Vagina (tissue), 2 donors: ENCODE data around the gene NCKAP1. TPM values are rescaled to one million over a fixed set of nuclear protein-coding genes. Genes with fewer than 3 reads are reported as not detected.

Source experiments
- DNase-seq, 2 donors: peaks; one replicate each; pipeline ENCODE4 v3.0.0-alpha.2; 2017; ENCODE audit errors: extremely low spot score in 2 of 2
- H3K27ac ChIP-seq: fragments of 200-600 bp; sonication (generic); one replicate; pipeline ENCODE4 v1.5.1; 2019
- H3K27me3 ChIP-seq: fragments of 200-600 bp; sonication (generic); one replicate; pipeline ENCODE4 v1.5.1; 2019
- H3K36me3 ChIP-seq, 2 donors: fragments of 200-600 bp; sonication (generic); one replicate each; pipeline ENCODE4 v1.5.1; 2017 to 2019
- H3K4me1 ChIP-seq: fragments of 200-600 bp; sonication (generic); one replicate; pipeline ENCODE4 v1.5.1; 2019
- H3K4me3 ChIP-seq, 2 donors: fragments of 200-600 bp; sonication (generic); 1 replicate in 1 of 2; 2 replicates in 1 of 2; pipeline ENCODE4 v1.5.1; 2016 to 2019
- H3K9me3 ChIP-seq: fragments of 200-600 bp; sonication (generic); one replicate; pipeline ENCODE4 v1.5.1; 2019
- POLR2A ChIP-seq, 2 donors: fragments of 450-650 bp; IDR thresholded peaks; one replicate each; pipeline ENCODE4 v1.6.1; 2017; ENCODE audit warnings: antibody characterized with exemption in 2 of 2, mild to moderate bottlenecking in 2 of 2, moderate library complexity in 2 of 2
- POLR2AphosphoS5 ChIP-seq, 2 donors: sonication (generic); formaldehyde crosslinking; IDR thresholded peaks; one replicate each; pipeline ENCODE4 v1.9.0; 2017; ENCODE audit warnings: antibody characterized with exemption in 2 of 2, mild to moderate bottlenecking in 2 of 2, low read depth in 1 of 2; ENCODE audit not compliant: insufficient read depth in 1 of 2
- intact Hi-C: fragments of 100-400 bp; cut with DNase I; formaldehyde crosslinking; loops from one replicate; pipeline ENCODE4 v1.15.1; 2023
- total RNA-seq: library from RNA; depleted of rRNA; stranded (reverse); fragments of >200 nt; gene quantifications from one replicate; pipeline ENCODE4 v1.2.3, GENCODE V29; 2016
- TF ChIP-seq, protein P1 (sequence below), 3 experiments: fragments of 450-650 bp in 2 of 3; fragments of 200-600 bp in 1 of 3; sonication (generic) in 1 of 3; IDR thresholded peaks; one replicate each; pipeline ENCODE4 v1.5.1; 2017 to 2019; ENCODE audit warnings: antibody characterized with exemption in 3 of 3, mild to moderate bottlenecking in 2 of 3, moderate library complexity in 2 of 3

NCKAP1 gene
- total RNA-seq, 1 donor from 2014 or later: 135 TPM

GRCh38 chr2:182911813-182912517 lies 126.3 kb downstream of the NCKAP1 start:
- no peak overlapping the region for H3K4me3 ChIP-seq
- no peaks in the 10 kb centered on the region for H3K4me1 ChIP-seq
- intact Hi-C loops: no loop called here
- no peak for TF ChIP-seq POLR2AphosphoS5 (IDR thresholded peaks at IDR 0.05; ENCODE audit: insufficient read depth in 1 of 2, low read depth in 1 of 2)
- TF ChIP-seq, protein P1, sequence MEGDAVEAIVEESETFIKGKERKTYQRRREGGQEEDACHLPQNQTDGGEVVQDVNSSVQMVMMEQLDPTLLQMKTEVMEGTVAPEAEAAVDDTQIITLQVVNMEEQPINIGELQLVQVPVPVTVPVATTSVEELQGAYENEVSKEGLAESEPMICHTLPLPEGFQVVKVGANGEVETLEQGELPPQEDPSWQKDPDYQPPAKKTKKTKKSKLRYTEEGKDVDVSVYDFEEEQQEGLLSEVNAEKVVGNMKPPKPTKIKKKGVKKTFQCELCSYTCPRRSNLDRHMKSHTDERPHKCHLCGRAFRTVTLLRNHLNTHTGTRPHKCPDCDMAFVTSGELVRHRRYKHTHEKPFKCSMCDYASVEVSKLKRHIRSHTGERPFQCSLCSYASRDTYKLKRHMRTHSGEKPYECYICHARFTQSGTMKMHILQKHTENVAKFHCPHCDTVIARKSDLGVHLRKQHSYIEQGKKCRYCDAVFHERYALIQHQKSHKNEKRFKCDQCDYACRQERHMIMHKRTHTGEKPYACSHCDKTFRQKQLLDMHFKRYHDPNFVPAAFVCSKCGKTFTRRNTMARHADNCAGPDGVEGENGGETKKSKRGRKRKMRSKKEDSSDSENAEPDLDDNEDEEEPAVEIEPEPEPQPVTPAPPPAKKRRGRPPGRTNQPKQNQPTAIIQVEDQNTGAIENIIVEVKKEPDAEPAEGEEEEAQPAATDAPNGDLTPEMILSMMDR (IDR thresholded peaks at IDR 0.05): no peak
- no peak for TF ChIP-seq POLR2A (IDR thresholded peaks at IDR 0.05)
- peaks cover 0 to 27% of the 10 kb centered on the region in 2 donors for H3K36me3 ChIP-seq
- no peaks in the 10 kb centered on the region for H3K27me3 ChIP-seq
- no peak overlapping the region for H3K27ac ChIP-seq
- no peak for DNase-seq
- H3K9me3 ChIP-seq: no peaks in the 10 kb centered on the region

DNA sequence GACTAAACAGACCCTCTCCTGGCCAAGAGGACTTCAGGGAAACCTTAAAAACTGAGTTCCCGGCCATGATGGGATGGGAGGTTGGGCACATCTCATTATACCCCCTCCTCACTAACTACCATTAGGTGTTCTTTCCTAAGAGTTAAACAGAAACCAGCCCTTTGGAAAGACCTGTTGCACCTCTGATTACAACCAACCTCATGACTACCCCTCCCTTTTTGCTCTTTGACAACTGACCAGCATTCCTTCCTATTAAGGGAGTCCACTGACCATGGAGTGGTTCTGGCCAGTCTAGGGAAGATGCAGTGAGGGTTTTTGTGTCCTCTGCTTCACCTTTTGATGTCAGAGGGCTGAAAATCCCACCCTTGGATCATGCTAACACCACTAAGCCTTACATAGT lies 127.3 kb downstream of the NCKAP1 start:
- intact Hi-C loops: no loop called here
- no peaks in the 10 kb centered on the region for H3K9me3 ChIP-seq
- no peak for TF ChIP-seq POLR2AphosphoS5 (IDR thresholded peaks at IDR 0.05; ENCODE audit: insufficient read depth in 1 of 2, low read depth in 1 of 2)
- TF ChIP-seq, protein P1 (IDR thresholded peaks at IDR 0.05): no peak
- TF ChIP-seq POLR2A (IDR thresholded peaks at IDR 0.05): no peak
- no peak overlapping the region for H3K27ac ChIP-seq
- H3K4me3 ChIP-seq: no peak overlapping the region
- H3K36me3 ChIP-seq: peaks cover 0 to 22% of the 10 kb centered on the region in 2 donors
- no peaks in the 10 kb centered on the region for H3K27me3 ChIP-seq
- H3K4me1 ChIP-seq: no peaks in the 10 kb centered on the region
- no peak for DNase-seq

DNA sequence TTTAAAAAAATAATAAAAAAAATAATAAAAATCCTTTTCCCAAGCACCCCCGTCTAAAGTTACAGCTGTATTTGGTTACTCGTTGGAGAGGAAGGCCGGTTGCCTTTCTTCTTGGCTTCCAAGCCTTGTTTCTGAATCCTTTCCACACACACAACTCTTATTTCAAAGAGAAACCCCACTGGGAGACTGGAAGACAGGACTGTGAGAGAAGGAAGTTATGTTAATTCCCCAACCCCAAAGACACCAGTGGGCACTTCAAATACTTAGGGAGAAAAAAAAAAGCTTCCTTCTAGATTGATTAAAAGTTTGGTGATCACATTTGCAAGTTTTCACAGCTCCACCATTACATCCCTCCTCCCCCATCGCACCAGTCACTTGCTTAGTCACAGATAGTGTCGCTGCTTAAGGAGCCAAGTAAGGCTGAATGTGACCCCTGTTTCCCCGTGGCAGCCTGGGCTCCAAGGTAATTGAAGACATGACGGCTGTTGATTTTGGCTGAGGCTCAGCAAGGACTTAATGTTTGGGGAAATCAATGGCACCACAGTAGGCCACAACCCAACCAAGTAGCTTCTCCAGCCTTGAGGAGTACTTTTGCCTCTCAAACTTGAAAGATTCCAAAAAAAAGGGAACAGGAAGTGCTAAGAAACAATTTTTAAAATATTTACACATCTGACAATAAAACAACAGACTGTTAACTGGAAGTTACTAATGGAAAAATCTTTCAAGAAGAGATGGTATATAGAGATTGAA lies 131.0 kb downstream of the NCKAP1 start:
- Histone ChIP-seq H3K4me1 (no peaks in the 10 kb centered on the region), H3K27ac (no peak overlapping the region), H3K4me3 (no peak overlapping the region), H3K9me3 (no peaks in the 10 kb centered on the region), H3K36me3 (peaks cover 0 to 8% of the 10 kb centered on the region in 2 donors), H3K27me3 (no peaks in the 10 kb centered on the region)
- TF ChIP-seq POLR2A (IDR thresholded peaks at IDR 0.05) (no peak), POLR2AphosphoS5 (IDR thresholded peaks at IDR 0.05; ENCODE audit: insufficient read depth in 1 of 2, low read depth in 1 of 2) (no peak)
- TF ChIP-seq, protein P1 (IDR thresholded peaks at IDR 0.05): no peak
- intact Hi-C loops: no loop called here
- DNase-seq: no peak

DNA sequence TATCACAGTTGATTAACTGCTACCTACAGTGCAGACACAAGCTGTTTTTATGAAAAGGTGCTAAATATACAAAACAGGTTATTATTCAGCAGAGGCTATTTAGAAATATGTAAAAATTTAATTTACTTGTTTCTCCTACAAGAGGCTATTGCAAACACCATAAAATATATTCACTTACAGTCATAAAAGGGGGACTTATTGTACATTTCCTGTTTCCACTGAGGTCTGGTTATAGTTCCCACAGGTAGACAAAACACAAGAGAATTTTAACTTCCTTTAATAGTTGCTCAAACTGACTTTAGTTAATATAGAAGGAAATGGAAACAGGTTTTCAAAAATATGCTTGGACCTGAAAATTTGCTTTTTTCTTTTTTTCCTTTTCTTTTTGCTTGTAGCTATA lies 131.8 kb downstream of the NCKAP1 start:
- no peaks in the 10 kb centered on the region for H3K4me1 ChIP-seq
- TF ChIP-seq, protein P1 (IDR thresholded peaks at IDR 0.05): no peak
- TF ChIP-seq POLR2A (IDR thresholded peaks at IDR 0.05): no peak
- no peak for TF ChIP-seq POLR2AphosphoS5 (IDR thresholded peaks at IDR 0.05; ENCODE audit: insufficient read depth in 1 of 2, low read depth in 1 of 2)
- H3K27me3 ChIP-seq: no peaks in the 10 kb centered on the region
- intact Hi-C loops: no loop called here
- H3K4me3 ChIP-seq: no peak overlapping the region
- no peak overlapping the region for H3K27ac ChIP-seq
- peaks cover 0 to 8% of the 10 kb centered on the region in 2 donors for H3K36me3 ChIP-seq
- no peak for DNase-seq
- H3K9me3 ChIP-seq: no peaks in the 10 kb centered on the region

DNA sequence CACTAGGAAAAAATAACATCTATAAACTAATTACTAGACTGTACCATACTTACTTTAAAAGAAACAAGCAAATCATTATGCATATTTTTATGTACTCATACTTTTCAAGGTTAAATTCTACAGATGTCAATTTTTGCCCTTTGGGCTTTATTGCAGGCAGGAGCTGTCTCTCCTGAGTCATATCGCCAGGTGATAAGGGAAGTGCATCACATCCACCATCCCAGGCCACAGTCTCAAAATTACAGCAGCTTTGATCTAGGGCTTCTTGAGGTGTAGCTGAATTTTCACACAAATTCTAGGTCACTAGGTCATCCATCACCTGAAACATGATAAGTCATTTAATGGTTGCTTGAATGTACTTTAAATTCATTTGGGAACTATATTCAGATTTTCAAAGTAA lies 133.4 kb downstream of the NCKAP1 start:
- H3K27me3 ChIP-seq: no peaks in the 10 kb centered on the region
- H3K9me3 ChIP-seq: no peaks in the 10 kb centered on the region
- H3K36me3 ChIP-seq: no peaks in the 10 kb centered on the region
- no peak for TF ChIP-seq POLR2A (IDR thresholded peaks at IDR 0.05)
- TF ChIP-seq, protein P1 (IDR thresholded peaks at IDR 0.05): no peak
- no peak for TF ChIP-seq POLR2AphosphoS5 (IDR thresholded peaks at IDR 0.05; ENCODE audit: insufficient read depth in 1 of 2, low read depth in 1 of 2)
- H3K4me3 ChIP-seq: no peak overlapping the region
- H3K4me1 ChIP-seq: no peaks in the 10 kb centered on the region
- no peak for DNase-seq
- intact Hi-C loops: no loop called here
- no peak overlapping the region for H3K27ac ChIP-seq
